Stimulated activated CD4-positive, alpha-beta T cell treated with anti-CD3 and anti-CD28 coated beads, Interleukin-12 subunit alpha, Interleukin-12 subunit beta, amount 100 ng/mL, for 24 hours (primary cell): ENCODE results near the gene MGAT4A.
"Not testable (repeated sequence)": the region's sequence is repeated elsewhere in the genome, so short reads cannot be mapped to it uniquely, and the experiment has no call there.

Source experiments
- DNase-seq, 2 experiments: peaks; one replicate each; pipeline ENCODE4 v3.0.0-alpha.2; 2020; ENCODE audit warnings: low read depth in 2 of 2

MGAT4A gene

DNA sequence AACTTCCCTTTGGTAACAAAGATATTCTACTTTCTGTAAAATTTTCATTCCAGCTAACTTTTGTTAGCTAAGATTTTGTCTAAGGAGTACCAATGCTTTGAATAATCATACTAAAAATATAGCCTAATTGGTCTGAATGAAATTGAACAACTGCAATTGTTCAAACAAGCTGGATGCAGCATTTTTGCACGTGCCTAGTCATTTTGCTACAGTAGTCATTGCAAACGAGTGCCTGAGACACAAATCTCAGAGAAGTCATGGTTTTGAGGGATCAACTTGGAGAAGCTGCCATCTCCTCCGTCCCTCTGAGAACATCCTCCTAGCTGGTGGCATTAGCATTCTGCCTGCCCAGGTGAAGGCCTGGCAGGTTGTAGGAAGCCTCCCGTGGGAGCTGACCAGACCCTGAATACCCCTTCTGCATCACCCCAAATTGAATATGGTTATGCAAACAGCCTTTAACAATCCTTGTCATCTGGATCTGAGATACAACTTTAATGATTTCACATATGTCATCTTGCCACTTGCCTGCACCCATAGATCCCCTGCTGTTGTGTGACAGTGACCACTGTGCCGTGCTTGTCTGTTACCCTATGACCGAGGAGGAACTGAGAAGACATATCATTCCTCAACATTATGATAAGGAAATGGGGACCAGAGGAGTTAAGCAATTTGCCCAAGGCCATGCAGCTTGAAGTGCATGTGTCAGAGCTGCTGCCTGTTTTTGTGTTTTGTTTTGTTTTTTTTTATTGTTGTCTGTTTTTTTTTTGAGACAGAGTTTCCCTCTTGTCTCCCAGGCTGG is 29.1 kb upstream of the MGAT4A start:
- DNase-seq: no peak

DNA sequence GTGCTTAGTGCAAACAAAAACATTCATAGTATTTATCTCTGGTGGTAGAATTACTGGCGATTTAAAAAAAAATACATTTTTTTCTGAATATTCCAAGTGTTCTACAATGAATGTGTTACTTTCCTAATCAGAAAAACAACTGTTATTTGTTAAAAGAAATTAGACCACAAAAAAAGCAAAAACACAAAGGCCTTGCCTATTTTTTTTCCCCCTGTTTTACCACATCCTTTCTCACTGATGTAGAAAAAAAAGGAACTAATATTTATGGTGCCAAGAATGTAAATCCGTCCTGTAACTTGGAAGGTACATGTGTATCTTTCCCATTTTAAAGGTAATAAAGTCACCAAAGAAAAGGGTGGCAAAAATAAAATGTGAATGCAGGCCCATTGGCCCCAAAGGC is 28.4 kb upstream of the MGAT4A start:
- no peak for DNase-seq

- no peak for DNase-seq
Observed at GRCh38 chr2:98757904-98758421, 27.0 kb upstream of the MGAT4A start.

DNA sequence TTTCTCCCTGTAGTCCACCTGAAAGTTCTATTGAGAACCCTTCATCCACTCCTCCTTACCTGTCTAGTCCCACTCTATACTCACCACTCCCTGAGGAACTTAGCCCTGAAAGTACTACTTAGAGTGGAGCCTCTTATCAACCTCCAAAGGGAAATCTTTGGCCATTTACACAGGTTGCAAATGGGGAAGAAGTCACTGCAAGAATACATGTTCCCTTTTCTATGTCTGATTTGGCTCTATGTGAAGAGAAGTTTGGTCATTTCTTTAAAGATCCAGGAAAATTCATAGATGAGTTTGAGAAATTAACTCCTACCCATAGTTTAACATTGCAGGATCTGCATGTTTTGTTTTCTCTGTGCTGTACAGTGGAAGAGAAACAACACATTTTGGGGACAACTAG is 22.9 kb upstream of the MGAT4A start:
- DNase-seq: no peak

- DNase-seq: not testable (repeated sequence)
Observed at GRCh38 chr2:98752711-98753110, 21.8 kb upstream of the MGAT4A start.

DNA sequence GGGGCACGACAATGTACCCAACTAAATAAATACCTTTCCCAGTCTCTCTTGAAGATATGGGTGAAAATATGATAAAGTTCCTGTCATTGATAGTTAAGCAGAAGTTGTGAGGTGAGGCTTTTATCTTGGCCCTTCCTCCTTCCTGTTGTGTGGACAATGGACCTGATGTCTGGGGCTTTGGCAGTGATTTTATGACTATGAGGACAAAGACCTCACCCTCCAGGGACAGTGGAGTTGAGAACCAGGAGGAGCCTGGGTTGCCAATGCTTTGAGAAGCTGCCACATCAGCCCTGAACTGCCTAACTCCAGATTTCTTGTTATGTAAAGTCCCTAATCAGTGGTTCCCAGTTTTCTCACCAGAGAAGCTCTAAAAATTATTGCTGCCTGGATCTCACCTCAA is 20.8 kb upstream of the MGAT4A start:
- no peak for DNase-seq

DNA sequence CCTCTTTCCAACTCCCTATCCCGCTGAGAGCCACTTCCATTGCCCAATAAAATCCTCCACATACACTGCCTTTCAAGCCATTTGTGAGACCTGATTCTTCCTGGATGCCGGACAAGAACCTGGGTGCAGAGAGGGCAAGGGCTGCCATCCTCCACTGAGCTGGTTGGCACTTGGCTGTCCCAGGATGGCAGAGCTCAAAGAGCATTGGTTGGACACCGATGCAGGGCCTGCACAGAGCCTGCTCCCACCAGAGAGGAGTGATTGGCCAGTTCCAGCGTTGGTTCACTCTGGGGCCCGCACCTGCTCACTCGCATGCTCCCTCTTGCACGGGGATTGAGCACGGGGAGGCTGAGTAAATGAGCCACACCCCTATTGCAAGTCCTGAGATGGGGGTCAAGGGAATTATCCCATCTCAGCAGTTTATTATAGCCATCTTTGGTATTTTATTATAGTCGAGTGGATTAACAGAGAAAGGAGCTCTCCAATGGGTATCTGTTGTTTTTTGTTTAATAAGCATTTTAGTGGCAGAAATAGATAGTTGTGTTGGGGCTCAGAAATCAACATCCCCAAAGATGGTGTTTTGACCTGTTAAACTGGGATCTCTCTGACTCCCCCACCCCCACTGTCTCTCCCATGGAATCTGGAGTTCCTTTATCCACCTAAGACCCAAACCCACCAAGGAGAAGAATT is 19.8 kb upstream of the MGAT4A start:
- no peak for DNase-seq

DNA sequence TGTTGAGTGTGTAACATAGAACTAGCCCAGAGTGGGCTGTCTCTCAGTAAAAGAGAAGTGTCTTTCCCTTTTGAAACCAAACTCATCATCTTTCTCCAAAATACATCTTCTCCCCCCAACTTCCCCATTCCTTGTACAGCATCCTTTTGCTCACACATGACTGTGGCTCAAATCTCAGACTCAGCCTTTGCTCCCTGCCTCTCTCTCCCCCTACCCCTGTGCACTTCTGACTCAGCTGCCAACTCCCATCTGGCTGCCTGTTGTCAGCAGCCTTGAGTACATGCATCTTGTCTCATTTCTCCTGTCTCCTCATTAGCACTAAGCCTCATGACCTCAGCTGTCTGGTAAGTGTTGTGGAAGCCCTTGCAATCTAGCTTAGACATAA is 18.1 kb upstream of the MGAT4A start:
- DNase-seq: no peak

- no peak for DNase-seq
Observed at GRCh38 chr2:98748292-98749065, 17.5 kb upstream of the MGAT4A start.

DNA sequence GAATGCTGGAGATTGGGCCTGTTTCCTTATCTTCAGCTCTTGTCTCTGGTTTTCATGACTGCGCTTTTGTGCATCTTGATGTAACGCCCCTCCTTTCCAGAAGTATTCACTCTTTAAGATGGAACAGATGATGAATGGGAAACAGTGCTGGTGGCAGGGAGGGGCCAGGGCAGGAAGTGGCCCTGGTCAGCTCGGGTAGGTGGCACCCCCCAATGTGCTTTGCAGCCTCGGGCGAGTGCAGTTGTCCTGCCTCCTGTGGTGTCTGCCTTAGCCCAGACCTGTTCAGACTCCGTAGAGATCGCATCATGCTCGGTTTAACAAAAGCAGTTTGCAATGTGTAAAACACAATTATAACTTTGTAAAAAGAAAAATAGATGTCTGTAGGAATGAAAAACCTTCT is 17.0 kb upstream of the MGAT4A start:
- DNase-seq: no peak

DNA sequence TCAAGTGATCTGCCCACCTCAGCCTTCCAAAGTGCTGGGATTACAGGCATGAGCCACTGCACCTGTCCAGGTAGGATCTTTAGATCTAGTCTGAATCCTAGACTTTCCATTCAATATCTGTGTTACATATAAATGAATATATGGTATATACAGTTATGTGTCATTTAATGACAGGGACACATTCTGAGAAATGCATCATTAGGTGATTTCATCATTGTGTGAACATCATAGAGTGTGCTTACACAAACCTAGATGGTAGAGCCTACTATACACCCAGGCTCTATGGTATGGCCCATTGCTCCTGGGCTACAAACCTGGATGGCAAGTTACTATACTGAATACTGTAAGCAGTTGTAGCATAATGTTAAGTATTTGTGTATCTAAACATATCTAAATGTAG is 15.5 kb upstream of the MGAT4A start:
- no peak for DNase-seq

GRCh38 chr2:98744595-98744994 is 13.7 kb upstream of the MGAT4A start:
- DNase-seq: no peak

DNA sequence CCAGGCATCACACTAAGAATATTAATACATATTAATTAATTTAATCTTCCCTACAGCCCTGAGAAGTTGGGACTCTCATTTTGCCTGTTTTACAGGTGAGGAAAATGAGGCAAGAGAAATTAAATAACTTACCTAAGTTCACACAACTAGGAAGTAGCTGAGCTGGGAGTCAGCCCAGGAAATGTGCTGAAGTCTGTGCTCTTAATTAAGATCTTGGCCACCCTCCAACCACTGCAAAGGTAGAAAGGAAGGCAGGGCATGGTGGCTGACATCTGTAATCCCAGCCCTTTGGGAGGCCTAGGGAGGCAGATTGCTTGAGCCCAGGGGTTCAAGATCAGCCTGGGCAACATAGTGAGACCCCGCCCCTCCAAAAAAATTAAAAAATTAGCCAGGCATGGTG is 12.9 kb upstream of the MGAT4A start:
- no peak for DNase-seq

GRCh38 chr2:98739020-98739419 is 8.1 kb upstream of the MGAT4A start:
- DNase-seq: no peak

DNA sequence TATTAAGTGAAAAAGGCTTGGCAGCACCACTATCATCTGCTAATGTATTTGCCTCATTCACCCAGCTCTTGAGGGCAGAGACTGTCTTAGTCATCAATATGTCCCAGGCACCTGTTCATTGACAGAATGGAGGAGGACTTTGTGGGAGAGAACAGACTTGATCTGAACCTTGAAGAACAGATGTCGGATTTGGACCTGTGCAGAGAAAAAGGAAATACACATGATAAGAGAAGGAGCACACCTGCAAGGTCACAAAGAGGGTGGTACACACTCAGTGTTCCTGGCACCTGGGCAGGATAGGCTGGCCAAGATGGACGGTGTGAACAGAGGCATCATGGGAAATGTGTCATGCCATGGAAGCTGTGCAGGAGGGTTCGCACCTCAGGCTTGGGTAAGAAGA is 7.4 kb upstream of the MGAT4A start:
- no peak for DNase-seq

DNA sequence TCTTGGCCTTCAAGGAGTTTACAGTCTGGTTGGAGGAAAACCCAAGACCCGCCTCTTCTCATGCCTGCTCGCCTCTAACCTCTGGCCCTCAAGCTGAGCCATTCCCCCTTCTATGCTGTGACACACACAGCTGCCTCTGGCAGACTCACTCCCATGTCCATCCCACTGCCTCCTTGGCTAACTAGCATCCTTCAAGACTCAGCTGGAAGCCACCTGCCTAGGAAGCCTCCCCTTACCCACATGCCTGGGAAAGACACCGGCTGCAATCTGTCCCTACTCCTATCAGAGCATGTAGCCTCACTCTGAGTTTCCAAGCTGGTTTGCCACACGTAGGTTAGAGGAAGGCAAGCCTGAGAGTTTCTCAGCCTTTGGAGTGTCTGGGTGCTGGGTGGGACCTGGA is 6.9 kb upstream of the MGAT4A start:
- no peak for DNase-seq

GRCh38 chr2:98736464-98736889 is 5.5 kb upstream of the MGAT4A start:
- DNase-seq: no peak

DNA sequence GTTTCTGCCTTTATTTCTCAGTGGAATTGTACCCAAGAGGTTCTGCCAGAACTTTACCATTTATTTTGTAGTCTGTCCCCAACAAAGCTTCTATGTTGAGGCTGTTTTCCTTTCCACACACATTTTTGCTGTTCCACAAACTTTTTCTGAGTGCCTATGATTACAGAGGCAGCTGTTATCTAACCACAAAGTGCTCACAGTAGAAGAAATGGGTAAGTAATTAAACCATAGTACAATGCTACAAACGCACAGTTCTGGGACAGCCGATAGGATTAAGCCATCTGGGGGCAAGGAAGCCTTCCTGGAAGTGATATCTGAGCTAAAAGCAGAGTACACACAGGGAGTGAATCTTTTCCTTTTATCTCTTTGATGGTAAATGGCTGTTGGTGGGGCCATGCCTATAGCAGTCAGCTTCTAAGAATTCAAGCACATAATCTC is 3.9 kb upstream of the MGAT4A start:
- DNase-seq: no peak

- no peak for DNase-seq
Observed at GRCh38 chr2:98734162-98734561, 3.2 kb upstream of the MGAT4A start.

DNA sequence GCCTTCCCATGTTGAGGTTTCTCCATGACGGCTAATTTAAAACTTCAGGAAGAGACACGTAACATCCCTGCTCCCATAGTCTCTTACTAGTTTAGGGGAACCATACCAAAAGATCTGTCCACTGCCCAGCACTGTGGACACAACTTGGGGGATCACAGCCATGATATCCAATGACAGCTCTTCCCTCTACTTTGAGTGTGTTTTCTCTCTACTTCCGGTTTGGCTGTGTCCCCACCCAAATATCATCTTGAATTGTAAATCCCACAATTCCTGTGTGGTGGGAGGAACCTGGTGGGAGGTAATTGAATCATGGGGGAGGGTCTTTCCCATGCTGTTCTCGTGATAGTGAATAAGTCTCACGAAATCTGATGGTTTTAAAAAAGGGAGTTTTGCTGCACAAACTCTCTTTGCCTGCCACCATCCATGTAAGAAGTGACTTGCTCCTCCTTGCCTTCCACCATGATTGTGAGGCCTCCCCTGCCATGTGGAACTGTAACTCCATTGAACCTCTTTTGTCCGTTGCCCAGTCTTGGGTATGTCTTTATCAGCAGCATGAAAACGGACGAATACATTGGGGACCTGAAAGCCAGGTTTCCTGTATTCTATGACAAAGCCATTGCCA is 1.6 kb upstream of the MGAT4A start:
- no peak for DNase-seq

DNA sequence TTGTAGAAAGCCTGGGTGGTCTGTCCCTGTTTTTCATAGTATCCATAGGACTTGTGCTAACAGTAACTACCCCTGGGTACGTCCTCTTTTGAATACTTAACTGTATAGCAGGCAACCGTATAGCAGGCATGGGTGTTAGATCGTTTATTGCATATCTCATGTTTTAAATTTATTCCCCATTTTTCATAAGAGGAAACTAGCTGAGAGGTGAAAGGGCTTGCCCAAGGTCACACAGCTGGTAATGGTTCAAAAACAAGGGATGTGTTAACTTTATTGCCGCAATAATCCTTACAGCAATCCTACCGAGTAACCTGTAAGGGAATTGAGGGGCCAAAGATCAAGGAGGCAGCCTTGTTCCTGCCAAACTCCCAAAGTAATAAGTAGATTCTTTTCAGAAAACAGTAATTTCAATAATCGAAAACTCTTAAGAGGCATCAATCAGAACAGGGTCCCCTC is 990 bp upstream of the MGAT4A start:
- no peak for DNase-seq

DNA sequence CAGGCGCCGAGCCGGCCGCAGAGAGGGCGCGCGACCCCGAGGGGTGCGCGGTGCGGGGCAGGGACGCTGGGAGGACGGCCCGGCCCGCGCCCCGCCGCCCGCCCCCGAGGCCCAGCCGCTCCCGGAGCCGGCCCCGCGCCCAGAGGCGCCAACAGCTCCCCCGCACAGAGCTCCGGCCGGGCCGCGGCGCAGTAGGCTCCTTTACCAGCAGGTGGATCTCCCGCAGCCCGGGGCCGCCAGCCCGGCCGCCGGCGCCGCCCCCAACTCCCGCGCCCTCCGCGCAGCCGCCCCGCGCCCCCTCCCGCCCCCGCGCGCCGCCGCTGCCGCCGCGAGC is 258 bp downstream of the MGAT4A start:
- peak; percentile 42 to 44 for DNase-seq
